Ishikawa (cell line): ENCODE results near the gene FOXN3.

Experiments used
- CEBPB ChIP-seq: IDR thresholded peaks from 2 replicates; pipeline ENCODE4 v1.6.1; 2012
- CREB1 ChIP-seq: IDR thresholded peaks from 2 replicates; pipeline ENCODE4 v1.6.1; 2012; ENCODE audit warnings: low read depth
- EGR1 ChIP-seq: IDR thresholded peaks from 2 replicates; pipeline ENCODE4 v1.6.1; 2012
- EP300 ChIP-seq: IDR thresholded peaks from 2 replicates; pipeline ENCODE4 v1.6.1; 2012; ENCODE audit warnings: borderline replicate concordance
- FOXM1 ChIP-seq: IDR thresholded peaks from 2 replicates; pipeline ENCODE4 v1.6.1; 2012; ENCODE audit warnings: low read depth, borderline replicate concordance
- MAX ChIP-seq: IDR thresholded peaks from 2 replicates; pipeline ENCODE4 v1.6.1; 2012
- NFIC ChIP-seq: IDR thresholded peaks from 2 replicates; pipeline ENCODE4 v1.6.1; 2012
- RAD21 ChIP-seq: IDR thresholded peaks from 2 replicates; pipeline ENCODE4 v1.6.1; 2012; ENCODE audit warnings: low read depth
- REST ChIP-seq: IDR thresholded peaks from 2 replicates; pipeline ENCODE4 v1.6.1; 2012; ENCODE audit warnings: low read depth, mild to moderate bottlenecking
- TAF1 ChIP-seq: IDR thresholded peaks from 2 replicates; pipeline ENCODE4 v1.6.1; 2012; ENCODE audit warnings: low read depth, mild to moderate bottlenecking
- TCF12 ChIP-seq: IDR thresholded peaks from 2 replicates; pipeline ENCODE4 v1.6.1; 2012; ENCODE audit warnings: low read depth
- TEAD4 ChIP-seq: IDR thresholded peaks from 2 replicates; pipeline ENCODE4 v1.6.1; 2012
- USF1 ChIP-seq: IDR thresholded peaks from 2 replicates; pipeline ENCODE4 v1.6.1; 2012
- YY1 ChIP-seq: IDR thresholded peaks from 2 replicates; pipeline ENCODE4 v1.6.1; 2012; ENCODE audit warnings: low read depth
- ZBTB7A ChIP-seq: IDR thresholded peaks from 2 replicates; pipeline ENCODE4 v1.6.1; 2012; ENCODE audit warnings: low read depth

FOXN3 gene

GRCh38 chr14:89215531-89215930 is 201.5 kb downstream of the FOXN3 start:
- no peak for TF ChIP-seq ZBTB7A
- no peak for TF ChIP-seq NFIC
- TF ChIP-seq MAX = no peak
- no peak for TF ChIP-seq CREB1
- TF ChIP-seq TCF12 = no peak
- no peak for TF ChIP-seq USF1
- TF ChIP-seq EGR1 = no peak
- TF ChIP-seq REST = no peak
- TF ChIP-seq RAD21 = no peak
- TF ChIP-seq EP300 = no peak
- TF ChIP-seq TEAD4 = no peak
- TF ChIP-seq FOXM1 = no peak
- no peak for TF ChIP-seq YY1
- TF ChIP-seq TAF1 = no peak
- no peak for TF ChIP-seq CEBPB

GRCh38 chr14:89215114-89215513 is 201.9 kb downstream of the FOXN3 start:
- TF ChIP-seq TEAD4 = no peak
- TF ChIP-seq NFIC = no peak
- TF ChIP-seq MAX = no peak
- no peak for TF ChIP-seq USF1
- TF ChIP-seq YY1 = no peak

- no peak for TF ChIP-seq MAX
- TF ChIP-seq EP300 = no peak
- no peak for TF ChIP-seq FOXM1
- no peak for TF ChIP-seq RAD21
- TF ChIP-seq USF1 = no peak
- no peak for TF ChIP-seq NFIC
Measured at GRCh38 chr14:89214221-89214965, 202.6 kb downstream of the FOXN3 start.

- TF ChIP-seq YY1 (no peak), EP300 (no peak), RAD21 (no peak), MAX (no peak), NFIC (no peak), CREB1 (no peak), TEAD4 (no peak), USF1 (no peak), TCF12 (no peak), EGR1 (no peak), REST (no peak)
Measured at GRCh38 chr14:89212386-89213235, 204.4 kb downstream of the FOXN3 start.
